ENCODE results near the gene ENOX1.

ENOX1 gene

GRCh38 chr13:43383498-43384165 is 403.1 kb downstream of the ENOX1 start:
- no peak overlapping the region for H3K4me3 ChIP-seq (ENCODE audit: low read length)
- no peak for TF ChIP-seq ZNF274 (IDR thresholded peaks at IDR 0.05; ENCODE audit: low read depth, low read length)

GRCh38 chr13:43379738-43380137 is 407.0 kb downstream of the ENOX1 start:
- H3K4me3 ChIP-seq (ENCODE audit: low read length), result no peak overlapping the region
- TF ChIP-seq ZNF274 (IDR thresholded peaks at IDR 0.05; ENCODE audit: low read depth, low read length), result no peak

- no peak for TF ChIP-seq ZNF274 (IDR thresholded peaks at IDR 0.05; ENCODE audit: low read depth, low read length)
- no peak overlapping the region for H3K4me3 ChIP-seq (ENCODE audit: low read length)
Observed at GRCh38 chr13:43377973-43378372, 408.8 kb downstream of the ENOX1 start.

- TF ChIP-seq ZNF274 (IDR thresholded peaks at IDR 0.05; ENCODE audit: low read depth, low read length), result no peak
- H3K4me3 ChIP-seq (ENCODE audit: low read length), result no peak overlapping the region
Observed at GRCh38 chr13:43377149-43377548, 409.6 kb downstream of the ENOX1 start.

- no peak for TF ChIP-seq ZNF274 (IDR thresholded peaks at IDR 0.05; ENCODE audit: low read depth, low read length)
- no peak overlapping the region for H3K4me3 ChIP-seq (ENCODE audit: low read length)
Observed at GRCh38 chr13:43376596-43376995, 410.2 kb downstream of the ENOX1 start.

GRCh38 chr13:43375797-43376465 is 410.8 kb downstream of the ENOX1 start:
- no peak for TF ChIP-seq ZNF274 (IDR thresholded peaks at IDR 0.05; ENCODE audit: low read depth, low read length)
- no peak overlapping the region for H3K4me3 ChIP-seq (ENCODE audit: low read length)

GRCh38 chr13:43374621-43375020 is 412.2 kb downstream of the ENOX1 start:
- no peak overlapping the region for H3K4me3 ChIP-seq (ENCODE audit: low read length)
- TF ChIP-seq ZNF274 (IDR thresholded peaks at IDR 0.05; ENCODE audit: low read depth, low read length), result no peak

- TF ChIP-seq ZNF274 (IDR thresholded peaks at IDR 0.05; ENCODE audit: low read depth, low read length), result no peak
- H3K4me3 ChIP-seq (ENCODE audit: low read length), result no peak overlapping the region
Observed at GRCh38 chr13:43373400-43373799, 413.4 kb downstream of the ENOX1 start.

- no peak overlapping the region for H3K4me3 ChIP-seq (ENCODE audit: low read length)
- no peak for TF ChIP-seq ZNF274 (IDR thresholded peaks at IDR 0.05; ENCODE audit: low read depth, low read length)
Observed at GRCh38 chr13:43370842-43371241, 415.9 kb downstream of the ENOX1 start.

- no peak for TF ChIP-seq ZNF274 (IDR thresholded peaks at IDR 0.05; ENCODE audit: low read depth, low read length)
Observed at GRCh38 chr13:43369319-43369718, 417.5 kb downstream of the ENOX1 start.

GRCh38 chr13:43368003-43368402 is 418.8 kb downstream of the ENOX1 start:
- TF ChIP-seq ZNF274 (IDR thresholded peaks at IDR 0.05; ENCODE audit: low read depth, low read length), result no peak
- no peak overlapping the region for H3K4me3 ChIP-seq (ENCODE audit: low read length)

More at GRCh38 chr13:43369319-43369718, 417.5 kb downstream of the ENOX1 start:
- H3K4me3 ChIP-seq (ENCODE audit: low read length), result no peak overlapping the region

- TF ChIP-seq ZNF274 (IDR thresholded peaks at IDR 0.05; ENCODE audit: low read depth, low read length), result no peak
- H3K4me3 ChIP-seq (ENCODE audit: low read length), result no peak overlapping the region
Observed at GRCh38 chr13:43365039-43365344, 421.8 kb downstream of the ENOX1 start.

GRCh38 chr13:43364210-43365038 is 422.3 kb downstream of the ENOX1 start:
- H3K4me3 ChIP-seq (ENCODE audit: low read length), result no peak overlapping the region
- TF ChIP-seq ZNF274 (IDR thresholded peaks at IDR 0.05; ENCODE audit: low read depth, low read length), result no peak

- no peak for TF ChIP-seq ZNF274 (IDR thresholded peaks at IDR 0.05; ENCODE audit: low read depth, low read length)
- H3K4me3 ChIP-seq (ENCODE audit: low read length), result no peak overlapping the region
Observed at GRCh38 chr13:43363156-43363953, 423.4 kb downstream of the ENOX1 start.
